GM18873 (cell line): ENCODE results near the gene ENTHD1.
"Not testable (repeated sequence)": the region's sequence is repeated elsewhere in the genome, so short reads cannot be mapped to it uniquely, and the experiment has no call there.

Source experiments
- ATAC-seq: cut with Tn5 transposase; IDR thresholded peaks from one replicate; pipeline ENCODE4 v1.9.1; 2021; ENCODE audit warnings: mild to moderate bottlenecking, moderate library complexity, moderate number of reproducible peaks; ENCODE audit not compliant: unreplicated experiment, low FRiP score

ENTHD1 gene

DNA sequence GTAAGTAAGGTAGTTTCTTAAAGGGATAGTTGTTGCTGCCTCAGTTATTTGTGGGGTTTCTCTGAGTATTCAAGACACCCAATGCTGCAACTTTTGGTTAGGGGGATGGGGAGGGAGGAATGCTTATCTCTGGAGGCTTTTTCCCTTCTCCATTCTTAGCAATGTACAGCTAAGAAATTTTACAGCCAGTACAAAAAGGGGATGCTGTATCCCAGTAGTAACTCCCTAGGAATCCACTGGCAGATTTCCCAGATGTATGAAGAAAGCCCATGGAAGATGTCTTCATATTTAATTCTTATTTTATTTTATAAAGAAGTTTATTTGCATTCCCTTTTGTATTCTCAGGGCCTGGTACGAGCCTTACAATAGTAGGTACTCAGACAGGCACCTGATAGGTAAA is 154.8 kb downstream of the ENTHD1 start:
- ATAC-seq: no peak

DNA sequence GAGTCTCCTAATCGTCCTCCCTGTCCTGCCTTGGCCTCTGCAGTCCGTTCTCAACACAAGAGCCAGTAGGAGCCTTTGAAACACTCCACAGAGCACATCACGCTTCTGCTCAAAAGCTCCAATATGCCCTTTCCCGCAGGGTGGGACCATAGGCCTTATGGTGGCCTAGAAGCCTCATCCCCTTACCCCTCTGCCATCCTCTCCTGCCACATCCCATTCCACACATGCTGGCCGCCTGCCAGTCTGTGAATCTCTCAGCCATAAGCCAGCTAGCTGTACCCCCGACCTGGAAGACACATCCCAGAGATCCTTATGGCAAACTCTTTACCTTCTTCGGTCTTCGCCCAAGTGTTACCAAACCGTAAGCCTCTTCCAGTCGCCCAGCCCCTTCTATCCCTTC is 157.8 kb downstream of the ENTHD1 start:
- ATAC-seq: no peak

GRCh38 chr22:39734866-39735265 is 158.7 kb downstream of the ENTHD1 start:
- no peak for ATAC-seq

GRCh38 chr22:39734046-39734445 is 159.5 kb downstream of the ENTHD1 start:
- not testable (repeated sequence) for ATAC-seq

DNA sequence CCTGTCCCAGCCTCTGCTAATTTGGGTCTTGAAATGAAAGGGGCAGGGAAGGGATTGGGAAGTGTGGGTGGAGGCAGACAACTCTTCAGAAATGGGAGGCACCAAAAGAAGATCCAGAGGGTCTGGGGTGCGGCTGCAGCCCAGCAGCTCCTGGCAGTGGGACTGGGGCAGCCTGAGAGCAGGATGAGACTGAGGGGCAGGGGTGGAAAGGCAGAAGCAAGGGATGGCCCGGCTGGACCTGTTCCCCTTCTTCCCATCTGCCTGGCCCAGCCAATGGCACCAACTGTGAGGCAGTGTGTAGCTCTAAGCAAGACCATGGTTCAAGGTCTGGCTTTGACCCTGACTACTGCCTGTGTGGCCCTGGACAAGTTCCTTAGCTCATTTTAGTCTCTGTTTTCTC is 160.4 kb downstream of the ENTHD1 start:
- no peak for ATAC-seq

- no peak for ATAC-seq
Observed at GRCh38 chr22:39732625-39733024, 160.9 kb downstream of the ENTHD1 start.

DNA sequence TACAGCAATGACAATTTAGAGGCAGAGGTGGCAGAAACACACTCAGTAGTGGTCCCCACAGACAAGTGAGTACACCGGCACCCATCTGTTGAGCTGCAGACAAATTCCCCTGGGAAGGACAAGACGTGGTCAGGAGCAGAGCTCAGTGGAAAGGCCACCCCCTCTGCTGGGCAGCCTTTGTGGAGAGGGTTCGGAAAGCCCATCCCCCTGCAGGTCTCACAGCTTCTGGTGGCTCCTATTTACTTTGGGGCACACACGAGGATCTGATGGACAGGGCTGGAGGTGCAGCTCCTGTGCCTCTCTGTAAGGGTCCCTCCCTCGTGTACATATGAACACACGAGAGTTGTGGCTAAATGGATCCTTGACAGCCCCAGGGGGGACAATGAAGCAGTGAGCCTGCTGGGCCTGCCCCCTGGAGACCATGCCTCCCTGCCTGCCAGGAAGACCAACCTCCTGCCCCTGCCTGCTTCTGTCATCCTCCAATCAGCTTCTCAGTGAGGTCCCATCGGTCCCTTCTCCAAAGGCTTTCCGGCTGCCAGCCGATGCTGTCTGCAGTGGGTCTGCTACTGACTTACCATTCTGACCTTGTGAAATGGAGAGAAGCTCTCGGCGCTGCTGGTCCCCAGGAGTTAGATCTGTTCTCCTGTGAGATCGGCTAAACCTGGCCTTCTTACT is 161.5 kb downstream of the ENTHD1 start:
- ATAC-seq: no peak

GRCh38 chr22:39731481-39731880 is 162.1 kb downstream of the ENTHD1 start:
- ATAC-seq: no peak

DNA sequence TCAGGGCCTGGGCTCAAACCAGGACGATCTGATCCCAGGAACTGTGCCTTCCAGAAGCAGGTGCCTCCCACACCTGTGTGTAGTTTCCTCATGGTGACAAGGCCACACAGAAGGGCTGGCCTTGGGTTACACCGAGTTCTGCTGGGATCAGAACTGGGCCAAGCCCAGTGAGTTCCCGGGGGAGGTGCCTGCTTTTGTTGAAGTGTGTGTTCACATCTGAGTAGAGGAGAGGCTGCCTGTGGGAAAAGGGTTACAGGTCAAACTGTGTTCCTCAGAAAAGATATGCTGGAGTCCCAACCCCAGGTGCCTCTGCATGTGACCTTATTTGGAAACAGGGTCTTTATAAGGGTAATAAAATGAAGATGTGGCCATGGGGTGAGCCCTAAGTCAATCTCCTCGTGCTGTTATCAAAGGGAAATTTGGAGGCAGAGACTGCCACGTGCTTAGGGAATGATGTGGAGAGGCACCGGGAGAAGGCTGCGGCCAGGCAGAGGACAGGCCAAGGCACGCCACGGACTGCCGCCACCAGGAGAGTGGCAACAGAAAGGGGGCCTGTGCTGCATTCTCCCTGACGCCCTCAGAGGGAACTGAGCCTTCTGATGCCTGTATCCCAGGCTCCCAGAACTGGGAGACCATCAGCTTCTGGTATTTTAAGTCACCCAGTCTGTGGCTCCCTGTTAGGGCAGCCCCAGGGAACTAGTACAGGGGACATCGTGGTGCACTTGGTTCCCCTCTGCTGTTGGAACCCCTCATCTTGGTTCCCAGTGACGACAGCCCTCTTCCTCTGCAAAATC is 164.2 kb downstream of the ENTHD1 start:
- no peak for ATAC-seq

GRCh38 chr22:39728236-39728860 is 165.2 kb downstream of the ENTHD1 start:
- ATAC-seq: no peak

GRCh38 chr22:39727541-39727940 is 166.0 kb downstream of the ENTHD1 start:
- no peak for ATAC-seq

GRCh38 chr22:39725351-39726035 is 168.1 kb downstream of the ENTHD1 start:
- no peak for ATAC-seq

DNA sequence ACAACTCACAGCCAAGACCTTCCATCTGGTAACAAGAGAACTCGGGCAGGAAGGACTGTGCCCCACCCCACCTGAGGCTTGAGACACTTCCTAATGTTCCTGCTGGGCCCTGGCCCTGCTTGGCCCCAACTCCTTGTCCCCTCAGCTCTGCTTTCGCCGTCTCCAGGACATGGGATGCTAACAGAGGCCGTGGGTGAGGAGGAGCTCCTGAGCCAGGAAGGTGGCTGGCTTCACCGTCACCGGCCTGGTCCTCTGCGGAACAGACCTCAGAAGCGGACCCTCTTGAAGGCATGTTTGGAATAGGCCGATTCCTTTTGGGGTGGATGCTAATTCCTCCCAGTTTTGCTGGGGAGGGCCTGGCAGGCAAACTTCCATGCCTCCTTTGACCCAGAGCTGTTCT is 168.7 kb downstream of the ENTHD1 start:
- ATAC-seq: no peak

- ATAC-seq: no peak
Observed at GRCh38 chr22:39724390-39724789, 169.2 kb downstream of the ENTHD1 start.

- ATAC-seq: no peak
Observed at GRCh38 chr22:39723899-39724351, 169.6 kb downstream of the ENTHD1 start.

DNA sequence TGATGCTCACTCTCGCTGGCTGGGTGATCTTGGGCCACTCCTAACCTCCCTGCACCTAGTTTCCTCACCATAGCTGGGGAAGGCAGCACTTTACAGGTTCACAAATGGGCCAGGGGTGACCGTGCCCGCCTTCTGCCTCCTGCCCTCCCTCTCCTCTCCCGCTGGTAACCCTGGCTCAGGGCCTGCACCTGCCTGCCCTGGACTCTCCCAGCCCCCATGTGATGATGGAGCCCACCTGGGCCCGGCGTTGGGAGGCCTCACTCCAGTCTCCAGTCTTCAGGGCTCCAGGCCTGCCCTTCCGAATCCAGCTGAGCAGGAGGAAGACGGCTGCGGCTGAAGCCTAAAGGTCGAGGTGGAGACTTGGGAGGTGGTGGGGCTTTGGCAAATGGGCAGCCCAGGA is 170.1 kb downstream of the ENTHD1 start:
- no peak for ATAC-seq

- no peak for ATAC-seq
Observed at GRCh38 chr22:39722501-39722900, 171.1 kb downstream of the ENTHD1 start.

GRCh38 chr22:39722032-39722325 is 171.6 kb downstream of the ENTHD1 start:
- ATAC-seq: no peak

- ATAC-seq: no peak
Observed at GRCh38 chr22:39721206-39722031, 172.1 kb downstream of the ENTHD1 start.
